SK-N-SH (cell line): ENCODE data around the gene TAS2R8. TPM values are rescaled to one million over a fixed set of nuclear protein-coding genes. Genes with fewer than 3 reads are reported as not detected.

ENCODE experiments used
- CTCF ChIA-PET: fragments of 300-600, 350-600 bp; formaldehyde crosslinking; extraction: SDS; loops from one replicate; lab custom pipeline; 2021; lab: Yijun Ruan, JAX
- POLR2A ChIA-PET: fragments of 350-600 bp; sonication (Branson Sonifier 250); formaldehyde crosslinking; extraction: SDS; loops from one replicate; lab custom pipeline; 2020; ENCODE audit warnings: antibody characterized with exemption, inconsistent platforms; lab: Yijun Ruan, JAX
- DNase-seq: peaks from one replicate; pipeline ENCODE4 v3.0.0; 2012
- H2AFZ ChIP-seq: fragments of 200-600 bp; sonication (generic); 2 replicates; pipeline ENCODE4 v1.8.1; 2016; ENCODE audit warnings: antibody characterized with exemption, mild to moderate bottlenecking, low read depth
- H3F3A ChIP-seq: fragments of 200-600 bp; sonication (generic); replicated peaks from 2 replicates; pipeline ENCODE3; 2016; ENCODE audit warnings: antibody characterized with exemption, mild to moderate bottlenecking; ENCODE audit not compliant: insufficient read depth
- H3K27ac ChIP-seq, 2 experiments: fragments of 200-500 bp in 1 of 2; fragments of 200-600 bp in 1 of 2; sonication (Bioruptor generic) in 1 of 2; sonication (generic), shearing (Covaris generic) in 1 of 2; 2 replicates each; pipeline versions ENCODE4 v1.5.1 to v1.6.1; 2014 to 2016; ENCODE audit warnings: low read depth in 2 of 2, inconsistent platforms in 1 of 2, low read length in 1 of 2, mild to moderate bottlenecking in 1 of 2, mixed read lengths in 1 of 2
- H3K27me3 ChIP-seq: fragments of 200-600 bp; sonication (generic), shearing (Covaris generic); 2 replicates; pipeline ENCODE4 v1.6.1; 2016; ENCODE audit warnings: mixed run types; ENCODE audit not compliant: insufficient read depth
- H3K36me3 ChIP-seq, 2 experiments: fragments of 200-500 bp in 1 of 2; fragments of 200-600 bp in 1 of 2; sonication (Bioruptor generic) in 1 of 2; sonication (generic) in 1 of 2; replicated peaks in 1 of 2; 2 replicates each; pipeline versions ENCODE3 to v1.5.1; 2014 to 2016; ENCODE audit warnings: low read length in 1 of 2, mild to moderate bottlenecking in 1 of 2; ENCODE audit not compliant: insufficient read depth in 2 of 2, control insufficient read depth in 1 of 2
- H3K4me1 ChIP-seq, 2 experiments: fragments of 200-500 bp in 1 of 2; fragments of 200-600 bp in 1 of 2; sonication (Bioruptor generic) in 1 of 2; sonication (generic), shearing (Covaris generic) in 1 of 2; 2 replicates each; pipeline versions ENCODE4 v1.5.1 to v1.6.1; 2014 to 2016; ENCODE audit warnings: low read depth in 1 of 2, low read length in 1 of 2, mixed run types in 1 of 2; ENCODE audit not compliant: insufficient read depth in 2 of 2, control insufficient read depth in 1 of 2
- H3K4me2 ChIP-seq: fragments of 200-600 bp; sonication (generic), shearing (Covaris generic); 2 replicates; pipeline ENCODE4 v1.6.1; 2017; ENCODE audit warnings: mixed run types
- H3K4me3 ChIP-seq, 2 experiments: fragments of 200-500 bp in 1 of 2; fragments of 200-600 bp in 1 of 2; sonication (Bioruptor generic) in 1 of 2; sonication (generic), shearing (Covaris generic) in 1 of 2; 2 replicates each; pipeline versions ENCODE4 v1.5.1 to v1.8.1; 2014 to 2016; ENCODE audit warnings: low read depth in 2 of 2, inconsistent platforms in 1 of 2, low read length in 1 of 2, mild to moderate bottlenecking in 1 of 2, mixed read lengths in 1 of 2, moderate library complexity in 1 of 2
- H3K79me2 ChIP-seq: fragments of 200-600 bp; sonication (generic); 2 replicates; pipeline ENCODE4 v1.8.1; 2017; ENCODE audit warnings: mild to moderate bottlenecking; ENCODE audit not compliant: insufficient read depth
- H3K9ac ChIP-seq: fragments of 200-600 bp; sonication (generic); 2 replicates; pipeline ENCODE4 v1.6.1; 2017; ENCODE audit warnings: mixed run types
- H3K9me2 ChIP-seq: fragments of 200-600 bp; sonication (generic); 2 replicates; pipeline ENCODE4 v1.6.1; 2017; ENCODE audit warnings: mixed run types
- H3K9me3 ChIP-seq: fragments of 200-600 bp; sonication (generic); 2 replicates; pipeline ENCODE4 v1.6.1; 2017; ENCODE audit warnings: mixed run types, mild to moderate bottlenecking, moderate library complexity
- H4K20me1 ChIP-seq: fragments of 200-600 bp; sonication (generic); 2 replicates; pipeline ENCODE4 v1.6.1; 2017; ENCODE audit warnings: mild to moderate bottlenecking, mixed run types; ENCODE audit not compliant: insufficient read depth
- EZH2phosphoT487 ChIP-seq: fragments of 200-600 bp; sonication (generic); IDR thresholded peaks from 2 replicates; pipeline ENCODE4 v1.6.1; 2017; ENCODE audit warnings: low read depth, mixed run types, mild to moderate bottlenecking, antibody characterized with exemption, moderate library complexity, borderline replicate concordance
- FOSL2 ChIP-seq: IDR thresholded peaks from 2 replicates; pipeline ENCODE4 v1.4.0; 2012; ENCODE audit warnings: low read depth, mild to moderate bottlenecking, moderate library complexity, borderline replicate concordance
- GABPA ChIP-seq: IDR thresholded peaks from 2 replicates; pipeline ENCODE4 v1.4.0; 2012; ENCODE audit warnings: low read depth, mild to moderate bottlenecking
- POLR2AphosphoS5 ChIP-seq: IDR thresholded peaks from 2 replicates; pipeline ENCODE4 v1.6.1; 2012; ENCODE audit warnings: low read depth, low read length
- RCOR1 ChIP-seq: fragments of 150-350 bp; IDR thresholded peaks from 2 replicates; pipeline ENCODE4 v1.6.1; 2017; ENCODE audit warnings: antibody characterized with exemption, low read length
- RXRA ChIP-seq: IDR thresholded peaks from 2 replicates; pipeline ENCODE4 v1.4.0; 2012; ENCODE audit warnings: low read depth, mild to moderate bottlenecking, borderline replicate concordance
- SIN3A ChIP-seq: IDR thresholded peaks from 2 replicates; pipeline ENCODE4 v1.6.1; 2012; ENCODE audit warnings: low read depth, mild to moderate bottlenecking, low read length, moderate library complexity, borderline replicate concordance
- TEAD4 ChIP-seq: IDR thresholded peaks from 2 replicates; pipeline ENCODE4 v1.4.0; 2012; ENCODE audit warnings: mild to moderate bottlenecking, borderline replicate concordance; ENCODE audit not compliant: insufficient read depth
- WGBS: methylation state at CpG from one replicate; pipeline ENCODE4 v1.1.6; 2017; ENCODE audit warnings: low lambda C conversion rate; 5-methylcytosine and 5-hydroxymethylcytosine counted together
- polyA plus RNA-seq, 3 experiments: library from polyadenylated mRNA; depleted of rRNA; stranded (reverse); fragments of >200 nt; gene quantifications; 2 replicates each; pipeline ENCODE4 v1.2.3, GENCODE V29; 2012
- TF ChIP-seq, protein P1 (sequence below): IDR thresholded peaks from 2 replicates; pipeline ENCODE4 v1.4.0; 2012; ENCODE audit warnings: low read depth, borderline replicate concordance
- TF ChIP-seq, protein P2 (sequence below): fragments of 200-600 bp; sonication (generic); IDR thresholded peaks from 2 replicates; pipeline ENCODE4 v1.6.1; 2017; ENCODE audit warnings: antibody characterized with exemption, mild to moderate bottlenecking, moderate library complexity
- TF ChIP-seq, protein P3 (sequence below): fragments of 150-350 bp; IDR thresholded peaks from 2 replicates; pipeline ENCODE4 v1.6.1; 2016; ENCODE audit warnings: mild to moderate bottlenecking, low read depth, low read length

The TAS2R8 gene
- polyA plus RNA-seq, 1 of the 3 experiments (the other 2 are of a cell fraction) = not detected

DNA sequence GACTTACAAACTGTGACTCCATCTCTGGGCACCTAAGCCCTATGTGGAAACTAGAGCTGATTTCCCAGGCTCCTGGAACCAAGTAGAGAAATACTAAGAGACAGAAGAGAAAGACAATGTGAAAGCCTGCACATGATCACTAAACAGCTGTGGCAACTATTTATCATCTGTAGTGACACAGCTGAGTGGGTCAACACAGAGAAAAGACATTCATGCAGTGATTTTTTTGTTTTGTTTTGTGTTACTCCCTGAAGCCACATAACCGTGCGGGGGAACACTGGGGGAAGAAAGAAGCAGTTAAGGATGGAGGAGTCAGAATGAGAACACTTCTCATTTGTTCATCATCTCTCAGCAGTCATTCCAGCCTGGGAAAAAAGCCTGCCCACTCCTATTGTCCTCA lies 40.7 kb upstream of the TAS2R8 start:
- H3K4me2 ChIP-seq = no peak overlapping the region
- no peaks in the 10 kb centered on the region for H3K9me3 ChIP-seq
- H3F3A ChIP-seq = no peaks in the 10 kb centered on the region
- no peaks in the 10 kb centered on the region for H3K4me1 ChIP-seq
- no peak for TF ChIP-seq RCOR1
- TF ChIP-seq RXRA = no peak
- TF ChIP-seq EZH2phosphoT487 = no peak
- no peak for TF ChIP-seq TEAD4
- no peak for TF ChIP-seq GABPA
- TF ChIP-seq FOSL2 = no peak
- H2AFZ ChIP-seq = no peak overlapping the region
- no peaks in the 10 kb centered on the region for H3K9me2 ChIP-seq
- peaks cover 5 to 22% of the 10 kb centered on the region in 2 experiments for H3K36me3 ChIP-seq
- H4K20me1 ChIP-seq = no peaks in the 10 kb centered on the region
- DNase-seq = no peak
- ChIA-PET CTCF (no interaction called here), POLR2A (no interaction called here)
- H3K27ac ChIP-seq = no peak overlapping the region
- no peak overlapping the region for H3K9ac ChIP-seq
- H3K4me3 ChIP-seq = no peak overlapping the region
- H3K79me2 ChIP-seq = no peaks in the 10 kb centered on the region
- 50% methylated on average over 2 of the region's 2 CpGs for WGBS
- H3K27me3 ChIP-seq = no peaks in the 10 kb centered on the region

DNA sequence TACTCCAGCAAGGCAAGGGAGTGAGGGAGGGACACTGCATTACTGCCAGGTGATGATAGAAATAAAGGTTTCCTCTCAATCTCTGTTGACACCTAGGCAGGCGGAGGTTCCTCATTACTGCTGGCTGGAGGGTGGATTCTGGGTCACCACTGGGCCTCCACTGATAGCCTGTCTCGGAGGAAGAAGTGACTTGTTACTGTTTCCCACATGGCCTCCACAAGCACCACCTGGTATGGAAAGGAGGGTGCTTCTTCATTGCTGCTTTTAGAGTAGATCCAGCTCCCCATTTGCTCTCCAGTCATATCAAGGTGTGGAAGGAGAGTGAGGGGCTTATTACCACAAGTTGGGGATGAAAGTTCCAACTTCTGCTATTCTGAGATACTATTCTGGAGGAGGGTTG lies 35.8 kb upstream of the TAS2R8 start:
- CTCF ChIA-PET = interaction anchor here (1.0 kb wide), 1 partner anchor 32 kb away, joined by 3 read pairs; no protein-coding TSS in a partner anchor
- no peak for DNase-seq
- Histone ChIP-seq H3K36me3 (peaks cover 15 to 28% of the 10 kb centered on the region in 2 experiments), H3K9ac (no peak overlapping the region), H3K9me3 (no peaks in the 10 kb centered on the region), H3K27ac (no peak overlapping the region), H3K9me2 (no peaks in the 10 kb centered on the region), H3K4me1 (no peaks in the 10 kb centered on the region), H3K4me3 (no peak overlapping the region), H2AFZ (no peak overlapping the region), H3K79me2 (no peaks in the 10 kb centered on the region), H3K27me3 (no peaks in the 10 kb centered on the region), H3K4me2 (no peak overlapping the region), H3F3A (peaks cover 4% of the 10 kb centered on the region), H4K20me1 (no peaks in the 10 kb centered on the region)
- TF ChIP-seq TEAD4 = no peak
- no peak for TF ChIP-seq SIN3A
- TF ChIP-seq, protein P1, sequence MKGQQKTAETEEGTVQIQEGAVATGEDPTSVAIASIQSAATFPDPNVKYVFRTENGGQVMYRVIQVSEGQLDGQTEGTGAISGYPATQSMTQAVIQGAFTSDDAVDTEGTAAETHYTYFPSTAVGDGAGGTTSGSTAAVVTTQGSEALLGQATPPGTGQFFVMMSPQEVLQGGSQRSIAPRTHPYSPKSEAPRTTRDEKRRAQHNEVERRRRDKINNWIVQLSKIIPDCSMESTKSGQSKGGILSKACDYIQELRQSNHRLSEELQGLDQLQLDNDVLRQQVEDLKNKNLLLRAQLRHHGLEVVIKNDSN = no peak
- TF ChIP-seq, protein P2, sequence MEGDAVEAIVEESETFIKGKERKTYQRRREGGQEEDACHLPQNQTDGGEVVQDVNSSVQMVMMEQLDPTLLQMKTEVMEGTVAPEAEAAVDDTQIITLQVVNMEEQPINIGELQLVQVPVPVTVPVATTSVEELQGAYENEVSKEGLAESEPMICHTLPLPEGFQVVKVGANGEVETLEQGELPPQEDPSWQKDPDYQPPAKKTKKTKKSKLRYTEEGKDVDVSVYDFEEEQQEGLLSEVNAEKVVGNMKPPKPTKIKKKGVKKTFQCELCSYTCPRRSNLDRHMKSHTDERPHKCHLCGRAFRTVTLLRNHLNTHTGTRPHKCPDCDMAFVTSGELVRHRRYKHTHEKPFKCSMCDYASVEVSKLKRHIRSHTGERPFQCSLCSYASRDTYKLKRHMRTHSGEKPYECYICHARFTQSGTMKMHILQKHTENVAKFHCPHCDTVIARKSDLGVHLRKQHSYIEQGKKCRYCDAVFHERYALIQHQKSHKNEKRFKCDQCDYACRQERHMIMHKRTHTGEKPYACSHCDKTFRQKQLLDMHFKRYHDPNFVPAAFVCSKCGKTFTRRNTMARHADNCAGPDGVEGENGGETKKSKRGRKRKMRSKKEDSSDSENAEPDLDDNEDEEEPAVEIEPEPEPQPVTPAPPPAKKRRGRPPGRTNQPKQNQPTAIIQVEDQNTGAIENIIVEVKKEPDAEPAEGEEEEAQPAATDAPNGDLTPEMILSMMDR = no peak
- TF ChIP-seq, protein P3, sequence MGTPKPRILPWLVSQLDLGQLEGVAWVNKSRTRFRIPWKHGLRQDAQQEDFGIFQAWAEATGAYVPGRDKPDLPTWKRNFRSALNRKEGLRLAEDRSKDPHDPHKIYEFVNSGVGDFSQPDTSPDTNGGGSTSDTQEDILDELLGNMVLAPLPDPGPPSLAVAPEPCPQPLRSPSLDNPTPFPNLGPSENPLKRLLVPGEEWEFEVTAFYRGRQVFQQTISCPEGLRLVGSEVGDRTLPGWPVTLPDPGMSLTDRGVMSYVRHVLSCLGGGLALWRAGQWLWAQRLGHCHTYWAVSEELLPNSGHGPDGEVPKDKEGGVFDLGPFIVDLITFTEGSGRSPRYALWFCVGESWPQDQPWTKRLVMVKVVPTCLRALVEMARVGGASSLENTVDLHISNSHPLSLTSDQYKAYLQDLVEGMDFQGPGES = no peak
- TF ChIP-seq POLR2AphosphoS5 = no peak
- 96% methylated on average over 2 of the region's 2 CpGs for WGBS
- POLR2A ChIA-PET = no interaction called here
